Sigmoid colon (tissue), 4 donors: ENCODE measurements around the gene FITM1.

ENCODE experiments used
- CTCF ChIP-seq, 4 experiments: fragments of 450-650 bp in 3 of 4; fragments of 200-600 bp in 1 of 4; IDR thresholded peaks; one replicate each; pipeline ENCODE4 v1.5.1; 2016 to 2019; ENCODE audit warnings: antibody characterized with exemption in 4 of 4, mild to moderate bottlenecking in 3 of 4, moderate library complexity in 2 of 4
- EP300 ChIP-seq, 4 donors: sonication (generic); formaldehyde crosslinking; IDR thresholded peaks; one replicate each; pipeline ENCODE4 v1.6.1; 2017; ENCODE audit warnings: antibody characterized with exemption in 4 of 4

GRCh38 chr14:24144451-24144850, 14.0 kb downstream of the FITM1 start:
- TF ChIP-seq EP300 (IDR thresholded peaks at IDR 0.05) = no peak
- no peak for TF ChIP-seq CTCF (IDR thresholded peaks at IDR 0.05)
